Chondrocyte (in vitro differentiated cells): ENCODE results near the gene TNFRSF11A. TPM values are rescaled to one million over a fixed set of nuclear protein-coding genes. Genes with fewer than 3 reads are reported as not detected.

Experiments used
- DNase-seq: peaks from one replicate; pipeline ENCODE4 v3.0.0; 2021; ENCODE audit warnings: mixed read lengths, low spot score
- H3K27ac Mint-ChIP-seq: one replicate; pipeline ENCODE4 v1.8.0; 2021; ENCODE audit warnings: mild to moderate bottlenecking, moderate library complexity, mixed read lengths; ENCODE audit not compliant: unreplicated experiment
- H3K27me3 Mint-ChIP-seq: 2 replicates; pipeline ENCODE4 v1.8.0; 2021; ENCODE audit warnings: low read depth, mixed read lengths
- H3K36me3 Mint-ChIP-seq: 2 replicates; pipeline ENCODE4 v1.8.0; 2021; ENCODE audit warnings: low read depth, mixed read lengths
- H3K4me1 Mint-ChIP-seq: 2 replicates; pipeline ENCODE4 v1.8.0; 2021; ENCODE audit warnings: low read depth, mild to moderate bottlenecking, mixed read lengths
- H3K4me3 Mint-ChIP-seq: one replicate; pipeline ENCODE4 v1.8.0; 2021; ENCODE audit warnings: mild to moderate bottlenecking, moderate library complexity, mixed read lengths; ENCODE audit not compliant: unreplicated experiment
- H3K9me3 Mint-ChIP-seq: 2 replicates; pipeline ENCODE4 v1.8.0; 2021; ENCODE audit warnings: low read depth, mixed read lengths
- total RNA-seq: library from RNA; stranded (reverse); gene quantifications from 3 replicates; pipeline ENCODE4 v1.2.1, GENCODE V29; 2021
- TF ChIP-seq, protein P1 (sequence below): fragments of 200-600 bp; sonication (generic); IDR thresholded peaks from 2 replicates; pipeline ENCODE4 v1.5.0; 2021; ENCODE audit warnings: antibody characterized with exemption, mild to moderate bottlenecking, moderate library complexity

The TNFRSF11A gene
- total RNA-seq, 1 donor from 2014 or later, result 0.22 TPM

DNA sequence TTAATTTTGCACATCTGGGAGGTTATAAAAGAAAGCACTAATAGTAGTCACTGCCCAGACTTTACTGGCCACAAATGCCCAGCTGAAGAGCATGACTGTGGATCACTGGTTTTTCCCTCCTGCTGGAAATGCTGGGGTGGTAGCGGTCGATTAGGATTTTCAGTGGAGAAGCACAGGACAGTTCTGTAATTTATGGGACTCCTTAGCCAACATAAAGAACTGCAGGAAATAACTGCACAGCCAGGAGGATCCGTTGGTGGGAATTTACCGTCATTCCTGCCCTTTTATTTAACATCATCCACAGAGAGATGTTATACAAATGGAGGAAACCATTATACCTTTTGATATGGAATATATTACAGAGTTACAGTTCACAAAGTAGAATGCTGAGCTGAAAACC, 61.5 kb downstream of the TNFRSF11A start:
- DNase-seq, result no peak
- peaks cover 5% of the 10 kb centered on the region for H3K27me3 Mint-ChIP-seq
- H3K36me3 Mint-ChIP-seq, result peaks cover 2% of the 10 kb centered on the region
- H3K4me3 Mint-ChIP-seq, result no peak overlapping the region
- peaks cover 5% of the 10 kb centered on the region for H3K4me1 Mint-ChIP-seq
- peaks cover 9% of the 10 kb centered on the region for H3K9me3 Mint-ChIP-seq
- no peak overlapping the region for H3K27ac Mint-ChIP-seq
- TF ChIP-seq, protein P1, sequence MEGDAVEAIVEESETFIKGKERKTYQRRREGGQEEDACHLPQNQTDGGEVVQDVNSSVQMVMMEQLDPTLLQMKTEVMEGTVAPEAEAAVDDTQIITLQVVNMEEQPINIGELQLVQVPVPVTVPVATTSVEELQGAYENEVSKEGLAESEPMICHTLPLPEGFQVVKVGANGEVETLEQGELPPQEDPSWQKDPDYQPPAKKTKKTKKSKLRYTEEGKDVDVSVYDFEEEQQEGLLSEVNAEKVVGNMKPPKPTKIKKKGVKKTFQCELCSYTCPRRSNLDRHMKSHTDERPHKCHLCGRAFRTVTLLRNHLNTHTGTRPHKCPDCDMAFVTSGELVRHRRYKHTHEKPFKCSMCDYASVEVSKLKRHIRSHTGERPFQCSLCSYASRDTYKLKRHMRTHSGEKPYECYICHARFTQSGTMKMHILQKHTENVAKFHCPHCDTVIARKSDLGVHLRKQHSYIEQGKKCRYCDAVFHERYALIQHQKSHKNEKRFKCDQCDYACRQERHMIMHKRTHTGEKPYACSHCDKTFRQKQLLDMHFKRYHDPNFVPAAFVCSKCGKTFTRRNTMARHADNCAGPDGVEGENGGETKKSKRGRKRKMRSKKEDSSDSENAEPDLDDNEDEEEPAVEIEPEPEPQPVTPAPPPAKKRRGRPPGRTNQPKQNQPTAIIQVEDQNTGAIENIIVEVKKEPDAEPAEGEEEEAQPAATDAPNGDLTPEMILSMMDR, result no peak

DNA sequence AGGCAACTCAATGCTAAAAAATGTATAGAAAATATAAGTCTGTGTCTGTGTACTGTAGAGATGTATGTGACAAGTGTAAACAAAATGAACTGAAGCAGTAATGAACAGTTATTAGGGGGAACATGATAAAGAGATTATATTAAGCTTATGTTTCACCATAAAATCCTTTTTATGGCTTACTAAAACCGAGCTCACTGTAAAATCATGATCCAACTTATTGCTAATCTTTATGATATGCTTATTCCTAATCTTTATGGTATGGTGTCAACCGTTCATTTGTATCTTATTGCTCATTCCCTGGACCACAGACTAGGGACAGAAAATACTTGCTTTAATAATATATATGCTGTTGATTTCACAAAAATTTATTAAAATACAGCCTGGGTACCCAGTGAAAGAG, 62.1 kb downstream of the TNFRSF11A start:
- peaks cover 2% of the 10 kb centered on the region for H3K36me3 Mint-ChIP-seq
- H3K4me1 Mint-ChIP-seq, result peaks cover 5% of the 10 kb centered on the region
- no peak for DNase-seq
- peaks cover 5% of the 10 kb centered on the region for H3K27me3 Mint-ChIP-seq
- TF ChIP-seq, protein P1, result no peak
- H3K4me3 Mint-ChIP-seq, result no peak overlapping the region
- peaks cover 9% of the 10 kb centered on the region for H3K9me3 Mint-ChIP-seq
- H3K27ac Mint-ChIP-seq, result no peak overlapping the region

DNA sequence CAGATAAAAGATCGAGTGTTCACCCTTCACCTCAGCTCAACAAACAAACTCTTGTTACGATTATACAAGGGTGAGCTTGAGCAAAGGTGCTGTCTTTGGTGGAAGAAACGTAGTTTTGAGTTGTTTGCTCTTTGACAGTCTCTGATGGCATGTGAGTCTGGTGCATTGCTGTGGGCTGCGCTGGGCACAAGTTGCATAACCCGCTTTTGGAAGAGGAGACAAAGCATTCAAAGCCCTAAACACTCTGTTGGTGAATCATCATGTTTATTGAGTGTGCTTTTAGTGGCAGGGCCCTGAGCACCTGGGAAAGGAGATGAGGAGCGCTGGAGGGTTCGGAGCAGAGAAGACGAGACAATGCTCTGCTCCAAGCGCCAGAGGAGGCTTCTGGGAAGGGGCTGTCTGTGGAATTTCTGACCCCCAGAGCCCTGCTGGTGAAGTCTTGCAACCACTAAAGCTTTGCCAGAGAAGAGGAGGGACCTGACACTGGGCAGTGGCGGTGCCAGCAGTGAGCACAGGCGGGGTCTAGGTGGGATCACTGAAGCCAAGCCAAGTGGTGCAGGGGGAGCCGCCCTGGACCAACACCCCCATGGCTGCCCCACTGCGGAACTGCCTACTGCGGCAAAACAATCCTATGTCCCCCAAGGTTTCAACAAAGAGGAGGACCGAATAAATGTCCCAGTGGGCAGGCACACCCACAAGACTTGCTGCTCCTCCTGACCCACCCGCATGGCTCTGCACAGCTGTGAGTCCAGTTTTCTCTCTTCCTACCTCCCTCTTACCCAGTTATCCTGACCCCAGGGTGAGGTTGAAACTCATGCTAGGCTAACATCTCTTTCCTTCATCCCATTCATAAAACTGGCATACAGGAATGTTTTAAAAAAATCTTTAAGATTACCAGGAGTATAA, 64.0 kb downstream of the TNFRSF11A start:
- no peak for DNase-seq
- H3K27me3 Mint-ChIP-seq, result peaks cover 6% of the 10 kb centered on the region
- H3K27ac Mint-ChIP-seq, result no peak overlapping the region

DNA sequence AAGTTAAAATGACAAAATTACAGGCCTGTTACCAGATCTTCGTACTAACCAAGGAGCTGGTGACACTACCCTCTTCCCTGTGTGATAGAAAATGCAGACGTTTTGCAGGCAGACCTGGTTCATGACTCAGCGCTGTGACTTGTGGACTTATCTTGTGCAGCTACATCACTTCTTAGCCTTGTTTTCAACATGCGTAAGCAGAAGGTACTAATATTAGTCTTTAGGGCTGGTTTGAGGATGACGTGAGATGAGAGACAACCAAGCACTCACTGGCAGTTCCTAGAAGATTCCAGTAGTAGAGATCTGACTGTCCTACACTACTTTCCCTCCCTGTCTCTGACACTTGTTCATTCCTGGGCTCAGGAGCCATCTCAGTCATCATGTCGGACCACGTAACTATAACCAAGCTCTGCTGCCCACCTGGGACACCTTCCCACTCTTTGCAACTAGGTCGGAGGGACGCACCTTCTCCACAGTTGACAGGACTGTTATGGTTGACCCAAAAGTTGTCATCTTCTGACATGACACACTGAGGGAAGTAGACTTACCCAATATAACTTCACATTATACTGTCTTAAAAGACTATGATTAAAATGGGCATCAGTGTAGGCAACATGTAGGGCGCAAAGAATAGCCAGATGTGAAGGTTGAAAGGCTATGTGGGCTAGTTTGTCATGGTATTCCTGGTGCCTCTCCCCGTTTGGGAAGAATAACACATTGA, 64.8 kb downstream of the TNFRSF11A start:
- TF ChIP-seq, protein P1, result no peak
- DNase-seq, result no peak
- no peak overlapping the region for H3K27ac Mint-ChIP-seq
- H3K9me3 Mint-ChIP-seq, result peaks cover 5% of the 10 kb centered on the region
- peaks cover 5% of the 10 kb centered on the region for H3K4me1 Mint-ChIP-seq
- no peak overlapping the region for H3K4me3 Mint-ChIP-seq
- H3K27me3 Mint-ChIP-seq, result peaks cover 6% of the 10 kb centered on the region
- H3K36me3 Mint-ChIP-seq, result peaks cover 2% of the 10 kb centered on the region

More for the DNA sequence above, 64.0 kb downstream of the TNFRSF11A start:
- peaks cover 5% of the 10 kb centered on the region for H3K9me3 Mint-ChIP-seq
- H3K4me1 Mint-ChIP-seq, result peaks cover 5% of the 10 kb centered on the region
- peaks cover 2% of the 10 kb centered on the region for H3K36me3 Mint-ChIP-seq
- TF ChIP-seq, protein P1, result no peak
- no peak overlapping the region for H3K4me3 Mint-ChIP-seq

DNA sequence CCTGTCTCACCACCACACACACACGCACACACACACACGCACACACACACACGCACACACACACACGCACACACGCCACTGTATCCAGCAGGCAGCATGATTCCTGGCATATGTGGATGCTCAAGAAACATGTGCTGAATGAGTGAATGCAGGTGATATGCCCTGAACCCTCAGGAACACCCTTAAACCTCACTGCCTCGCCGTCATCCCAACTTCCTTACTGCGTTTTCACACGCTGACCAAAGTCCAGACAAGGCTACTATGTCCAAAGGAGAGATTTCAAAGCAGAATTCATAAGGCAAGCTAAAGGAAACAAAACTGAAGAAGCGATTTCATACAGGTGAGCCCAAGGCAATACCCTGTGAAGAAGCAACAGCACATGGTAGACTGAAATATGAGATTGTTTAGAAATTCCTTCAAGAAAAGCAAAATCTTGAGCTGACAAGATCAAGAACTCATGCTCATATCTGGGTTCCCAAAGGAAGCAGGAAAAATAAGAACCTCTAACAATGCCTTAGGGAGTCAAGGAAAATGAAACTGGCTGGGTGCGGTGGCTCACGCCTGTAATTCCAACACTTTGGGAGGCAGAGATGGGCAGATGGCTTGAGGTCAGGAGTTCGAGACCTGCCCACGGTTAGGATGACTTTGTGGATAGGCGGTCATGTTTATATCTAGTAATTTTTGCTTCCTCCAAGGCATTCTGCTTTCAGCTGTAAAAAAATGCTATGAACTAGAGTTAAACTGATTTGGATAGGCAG, 69.1 kb downstream of the TNFRSF11A start:
- H3K9me3 Mint-ChIP-seq, result peaks cover 11% of the 10 kb centered on the region
- TF ChIP-seq, protein P1, result no peak
- H3K4me3 Mint-ChIP-seq, result no peak overlapping the region
- peaks cover 2% of the 10 kb centered on the region for H3K36me3 Mint-ChIP-seq
- H3K27me3 Mint-ChIP-seq, result peaks cover 12% of the 10 kb centered on the region
- DNase-seq, result no peak
- no peak overlapping the region for H3K27ac Mint-ChIP-seq
- no peaks in the 10 kb centered on the region for H3K4me1 Mint-ChIP-seq
